A673 (cell line): ENCODE measurements around the gene MCM9.

Source experiments
- EZH2 ChIP-seq: fragments of 200-600 bp; sonication (generic); IDR thresholded peaks from 2 replicates; pipeline ENCODE4 v1.6.1; 2017; ENCODE audit warnings: borderline replicate concordance, low read depth, mild to moderate bottlenecking, mixed read lengths, antibody characterized with exemption, low read length; ENCODE audit not compliant: poor library complexity, severe bottlenecking
- TF ChIP-seq, protein P1 (sequence below): fragments of 300-800, 200-600 bp; sonication (generic); conservative IDR thresholded peaks from 2 replicates; pipeline ENCODE4 v1.5.1; 2017; ENCODE audit warnings: low read depth, mild to moderate bottlenecking, antibody characterized with exemption, low read length, moderate library complexity, mixed read lengths

DNA sequence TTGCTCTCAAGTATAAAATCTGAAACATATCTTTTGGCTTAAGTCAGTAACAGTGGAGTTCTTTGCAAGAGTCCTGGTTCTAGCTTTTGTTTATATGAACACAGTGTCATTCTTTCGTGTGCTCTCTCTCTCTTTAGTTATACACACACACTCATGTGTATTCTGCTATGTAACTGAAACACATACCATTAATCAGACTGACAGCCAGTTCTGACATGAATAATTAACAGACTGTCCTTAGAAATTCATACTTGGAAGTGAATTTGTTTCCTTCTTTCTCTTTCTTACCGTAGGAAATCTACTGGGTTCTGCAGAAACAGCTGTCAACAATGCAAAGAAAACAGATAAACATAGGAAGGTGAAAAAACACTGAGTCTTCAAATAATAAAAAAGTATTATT, 2.5 kb downstream of the MCM9 start:
- TF ChIP-seq, protein P1, sequence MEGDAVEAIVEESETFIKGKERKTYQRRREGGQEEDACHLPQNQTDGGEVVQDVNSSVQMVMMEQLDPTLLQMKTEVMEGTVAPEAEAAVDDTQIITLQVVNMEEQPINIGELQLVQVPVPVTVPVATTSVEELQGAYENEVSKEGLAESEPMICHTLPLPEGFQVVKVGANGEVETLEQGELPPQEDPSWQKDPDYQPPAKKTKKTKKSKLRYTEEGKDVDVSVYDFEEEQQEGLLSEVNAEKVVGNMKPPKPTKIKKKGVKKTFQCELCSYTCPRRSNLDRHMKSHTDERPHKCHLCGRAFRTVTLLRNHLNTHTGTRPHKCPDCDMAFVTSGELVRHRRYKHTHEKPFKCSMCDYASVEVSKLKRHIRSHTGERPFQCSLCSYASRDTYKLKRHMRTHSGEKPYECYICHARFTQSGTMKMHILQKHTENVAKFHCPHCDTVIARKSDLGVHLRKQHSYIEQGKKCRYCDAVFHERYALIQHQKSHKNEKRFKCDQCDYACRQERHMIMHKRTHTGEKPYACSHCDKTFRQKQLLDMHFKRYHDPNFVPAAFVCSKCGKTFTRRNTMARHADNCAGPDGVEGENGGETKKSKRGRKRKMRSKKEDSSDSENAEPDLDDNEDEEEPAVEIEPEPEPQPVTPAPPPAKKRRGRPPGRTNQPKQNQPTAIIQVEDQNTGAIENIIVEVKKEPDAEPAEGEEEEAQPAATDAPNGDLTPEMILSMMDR = no peak
- no peak for TF ChIP-seq EZH2
